ENCODE measurements around the gene CHKA.

Gene CHKA

DNA sequence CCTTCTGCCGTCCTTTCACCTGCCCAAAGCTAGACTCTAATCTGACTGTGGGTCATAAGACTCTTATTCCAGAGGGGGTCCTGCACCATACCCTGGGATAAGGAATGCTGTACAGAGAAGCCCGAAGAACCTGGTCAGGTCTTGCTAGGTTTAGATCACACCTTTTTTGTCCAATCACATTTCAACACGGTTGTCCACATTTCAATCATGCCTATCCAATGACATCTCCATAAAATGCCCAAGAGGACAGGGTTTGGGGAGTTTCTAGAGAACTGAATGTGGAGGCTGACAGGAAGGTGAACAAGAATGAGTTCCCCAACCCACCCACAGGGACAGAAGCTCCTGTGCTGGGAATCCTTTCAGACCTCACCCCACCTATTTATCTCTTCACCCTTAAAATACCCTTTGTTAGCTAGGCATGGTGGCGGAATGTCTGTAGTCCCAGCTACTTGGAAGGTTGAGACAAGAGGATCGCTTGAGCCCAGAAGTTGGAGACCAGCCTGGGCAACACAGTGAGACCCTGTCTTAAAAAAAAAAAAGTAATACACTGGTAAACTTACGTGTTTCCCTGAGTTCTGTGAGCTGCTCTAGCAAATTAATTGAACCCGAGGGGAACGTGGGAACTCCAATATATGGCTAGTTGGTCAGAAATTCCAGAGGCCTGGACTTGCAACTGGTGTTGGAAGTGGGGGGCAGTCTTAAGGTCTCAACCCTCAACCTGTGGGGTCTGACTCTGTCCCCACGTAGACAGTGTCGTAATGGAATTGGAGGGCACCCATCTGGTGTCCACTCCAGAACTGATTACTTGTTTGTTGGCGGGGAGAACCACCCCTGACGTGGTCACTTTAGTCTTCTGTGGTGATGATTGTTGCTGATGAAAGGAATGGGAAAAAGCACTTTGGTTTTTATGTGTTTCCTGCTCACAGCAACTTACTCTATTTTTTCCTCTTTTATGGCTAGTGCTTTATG lies 64.6 kb downstream of the CHKA start:
- H3K27me3 ChIP-seq (ENCODE audit: insufficient read depth, low read length, poor library complexity): no peaks in the 10 kb centered on the region
- H4K20me1 ChIP-seq (ENCODE audit: insufficient read depth, low read length): 0 out of 2 replicates have a peak, but pooled peaks cover 2% of the 10 kb centered on the region
- DNase-seq (no peak), ATAC-seq (ENCODE audit: insufficient read depth, low read depth) (no peak)
- H3K4me2 ChIP-seq (ENCODE audit: insufficient read depth, low read length): no peak overlapping the region
- no peaks in the 10 kb centered on the region for H3K79me2 ChIP-seq (ENCODE audit: insufficient read depth, low read length)
- TF ChIP-seq EZH2 (IDR thresholded peaks at IDR 0.05; ENCODE audit: borderline replicate concordance, low read depth, low read length, severe bottlenecking) (no peak), CTCF (IDR thresholded peaks at IDR 0.05; ENCODE audit: borderline replicate concordance, extremely low read depth, low read length, poor library complexity, severe bottlenecking) (no peak)
- peaks cover 17% of the 10 kb centered on the region for H3K36me3 ChIP-seq (ENCODE audit: insufficient read depth, low read length)
- no peak overlapping the region for H3K9ac ChIP-seq (ENCODE audit: low read depth, low read length)
- H2AFZ ChIP-seq (ENCODE audit: low read depth, low read length): no peak overlapping the region
- no peaks in the 10 kb centered on the region for H3K4me1 ChIP-seq (ENCODE audit: insufficient read depth, low read length)
- H3K9me3 ChIP-seq (ENCODE audit: insufficient read depth, low read length, severe bottlenecking): no peaks in the 10 kb centered on the region
- no peak overlapping the region for H3K27ac ChIP-seq (ENCODE audit: low read length)
- no peak overlapping the region for H3K4me3 ChIP-seq (ENCODE audit: low read depth in 1 of 2, low read length in 2 of 2)

- TF ChIP-seq CTCF (IDR thresholded peaks at IDR 0.05; ENCODE audit: borderline replicate concordance, extremely low read depth, low read length, poor library complexity, severe bottlenecking) (no peak), EZH2 (IDR thresholded peaks at IDR 0.05; ENCODE audit: borderline replicate concordance, low read depth, low read length, severe bottlenecking) (no peak)
- 0 out of 2 replicates have a peak, but pooled peaks cover 2% of the 10 kb centered on the region for H4K20me1 ChIP-seq (ENCODE audit: insufficient read depth, low read length)
- H3K27me3 ChIP-seq (ENCODE audit: insufficient read depth, low read length, poor library complexity): no peaks in the 10 kb centered on the region
- H3K27ac ChIP-seq (ENCODE audit: low read length): no peak overlapping the region
- no peak overlapping the region for H3K4me2 ChIP-seq (ENCODE audit: insufficient read depth, low read length)
- H3K4me1 ChIP-seq (ENCODE audit: insufficient read depth, low read length): no peaks in the 10 kb centered on the region
- H3K36me3 ChIP-seq (ENCODE audit: insufficient read depth, low read length): peaks cover 7% of the 10 kb centered on the region; the same call in 1 of the 2 replicates
- no peak overlapping the region for H2AFZ ChIP-seq (ENCODE audit: low read depth, low read length)
- no peak for DNase-seq
- no peak for ATAC-seq (ENCODE audit: insufficient read depth, low read depth)
- H3K9me3 ChIP-seq (ENCODE audit: insufficient read depth, low read length, severe bottlenecking): no peaks in the 10 kb centered on the region
- H3K9ac ChIP-seq (ENCODE audit: low read depth, low read length): no peak overlapping the region
- no peaks in the 10 kb centered on the region for H3K79me2 ChIP-seq (ENCODE audit: insufficient read depth, low read length)
- no peak overlapping the region for H3K4me3 ChIP-seq (ENCODE audit: low read depth in 1 of 2, low read length in 2 of 2)
These were observed 67.0 kb downstream of the CHKA start for GRCh38 chr11:68053981-68054812.

DNA sequence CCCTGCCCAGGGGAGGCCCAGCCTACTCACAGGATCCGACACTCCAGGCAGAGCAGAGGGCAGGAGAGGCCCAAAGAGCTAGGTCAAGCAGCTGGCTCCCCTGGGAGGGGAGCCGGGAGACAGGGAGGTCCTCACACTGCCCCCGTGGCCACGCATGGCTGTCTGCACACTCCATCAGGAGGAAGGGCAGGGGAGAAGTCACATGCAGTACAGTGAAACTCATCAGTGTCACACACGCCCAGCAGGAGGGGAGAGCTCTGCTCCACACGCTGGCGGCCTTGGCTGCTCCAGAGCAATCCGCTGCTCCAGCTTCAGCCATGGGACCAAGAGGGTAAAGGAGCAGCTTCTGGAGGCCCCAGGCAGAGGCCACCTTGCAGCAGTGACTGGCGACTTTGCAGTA lies 68.1 kb downstream of the CHKA start:
- Histone ChIP-seq H3K4me2 (ENCODE audit: insufficient read depth, low read length) (no peak overlapping the region), H3K4me1 (ENCODE audit: insufficient read depth, low read length) (no peaks in the 10 kb centered on the region), H3K9me3 (ENCODE audit: insufficient read depth, low read length, severe bottlenecking) (no peaks in the 10 kb centered on the region), H3K27me3 (ENCODE audit: insufficient read depth, low read length, poor library complexity) (no peaks in the 10 kb centered on the region), H2AFZ (ENCODE audit: low read depth, low read length) (no peak overlapping the region), H3K79me2 (ENCODE audit: insufficient read depth, low read length) (no peaks in the 10 kb centered on the region), H3K9ac (ENCODE audit: low read depth, low read length) (no peak overlapping the region), H3K36me3 (ENCODE audit: insufficient read depth, low read length) (peaks cover 4% of the 10 kb centered on the region; the same call in 1 of the 2 replicates), H3K4me3 (ENCODE audit: low read depth in 1 of 2, low read length in 2 of 2) (no peak overlapping the region), H3K27ac (ENCODE audit: low read length) (no peak overlapping the region), H4K20me1 (ENCODE audit: insufficient read depth, low read length) (0 out of 2 replicates have a peak, but pooled peaks cover 2% of the 10 kb centered on the region)
- no peak for ATAC-seq (ENCODE audit: insufficient read depth, low read depth)
- DNase-seq: no peak
- TF ChIP-seq EZH2 (IDR thresholded peaks at IDR 0.05; ENCODE audit: borderline replicate concordance, low read depth, low read length, severe bottlenecking): no peak
- no peak for TF ChIP-seq CTCF (IDR thresholded peaks at IDR 0.05; ENCODE audit: borderline replicate concordance, extremely low read depth, low read length, poor library complexity, severe bottlenecking)

Data from DND-41 (cell line).